Measurements from ENCODE around the gene MMUT.
"Not testable (repeated sequence)": the region's sequence is repeated elsewhere in the genome, so short reads cannot be mapped to it uniquely, and the experiment has no call there.

Gene MMUT

GRCh38 chr6:49430187-49430586 is 32.9 kb downstream of the MMUT start:
- H3K4me3 ChIP-seq (ENCODE audit: low read depth, low read length): no peak overlapping the region

GRCh38 chr6:49423817-49424216 is 39.2 kb downstream of the MMUT start:
- H3K4me3 ChIP-seq (ENCODE audit: low read depth, low read length): no peak overlapping the region

- no peak overlapping the region for H3K4me3 ChIP-seq (ENCODE audit: low read depth, low read length)
These were observed 46.9 kb downstream of the MMUT start for GRCh38 chr6:49416195-49416594.

DNA sequence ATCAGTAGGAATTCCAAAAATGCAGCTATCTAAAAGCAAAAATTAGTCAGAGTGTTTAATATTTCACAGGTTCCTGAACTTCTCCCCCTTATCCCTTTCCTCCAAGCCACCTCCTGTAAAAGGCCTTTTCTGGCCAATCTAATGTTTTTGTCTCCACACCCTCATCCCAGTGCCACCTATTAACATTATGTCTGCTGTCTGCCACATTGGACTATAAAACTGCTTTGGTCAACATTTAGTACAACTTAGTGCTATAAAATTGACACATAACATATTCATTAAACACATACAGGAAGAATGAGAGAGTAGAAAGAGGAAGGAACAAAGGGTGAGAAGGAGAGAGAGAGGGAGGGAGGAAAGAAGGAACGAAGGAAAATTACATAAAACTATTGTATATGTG is 47.7 kb downstream of the MMUT start:
- H3K4me3 ChIP-seq (ENCODE audit: low read depth, low read length): no peak overlapping the region

GRCh38 chr6:49410564-49410963 is 52.5 kb downstream of the MMUT start:
- no peak overlapping the region for H3K4me3 ChIP-seq (ENCODE audit: low read depth, low read length)

DNA sequence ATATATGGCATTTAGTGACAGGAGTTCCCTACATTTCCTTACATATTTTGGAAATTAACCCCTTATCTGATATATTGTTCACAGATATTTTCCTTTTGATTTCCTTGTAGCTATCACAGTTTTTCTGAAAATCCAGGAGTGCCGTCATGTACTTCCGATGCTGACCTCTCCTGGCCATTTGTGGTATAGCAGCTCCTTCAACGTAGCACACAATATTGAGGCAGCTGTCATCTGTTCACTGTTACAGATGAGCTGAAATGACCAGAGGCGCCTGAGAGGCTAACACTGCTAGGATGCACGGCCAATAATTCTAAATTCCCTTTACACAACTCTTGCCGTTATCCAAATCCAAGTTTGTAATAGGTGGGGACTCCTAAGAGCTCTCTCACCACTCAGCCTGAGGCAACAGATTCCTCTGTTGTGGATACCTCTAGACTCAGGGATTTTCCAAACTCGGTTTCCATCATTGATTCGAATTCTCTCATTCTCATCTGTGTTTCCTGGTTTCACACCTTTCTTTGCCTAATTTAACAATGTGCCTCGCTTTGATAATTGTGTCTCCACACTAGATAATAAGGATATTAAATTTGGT is 53.0 kb downstream of the MMUT start:
- H3K4me3 ChIP-seq (ENCODE audit: low read depth, low read length): no peak overlapping the region

GRCh38 chr6:49406250-49406970 is 56.6 kb downstream of the MMUT start:
- H3K4me3 ChIP-seq (ENCODE audit: low read depth, low read length): no peak overlapping the region

DNA sequence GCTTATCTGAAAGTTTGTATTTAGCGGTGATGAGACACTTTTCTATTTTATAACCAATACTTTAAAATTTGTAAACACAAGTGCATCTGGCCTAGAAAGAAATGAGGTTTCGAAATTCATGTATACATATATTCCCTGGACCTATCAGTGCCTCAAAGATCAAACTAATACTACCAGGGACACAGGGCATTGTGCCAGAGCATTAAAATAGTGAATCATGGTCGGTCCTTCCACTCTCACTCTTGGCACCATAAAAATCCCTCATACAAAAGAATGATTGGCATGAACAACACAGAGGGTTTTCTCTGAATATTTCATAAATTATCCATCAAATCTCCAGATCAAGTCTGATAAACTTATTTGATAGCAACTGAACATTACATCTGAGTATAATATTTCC is 62.0 kb downstream of the MMUT start:
- no peak overlapping the region for H3K4me3 ChIP-seq (ENCODE audit: low read depth, low read length)

GRCh38 chr6:49386667-49387508 is 76.2 kb downstream of the MMUT start:
- H3K4me3 ChIP-seq (ENCODE audit: low read depth, low read length): not testable (repeated sequence)

- H3K4me3 ChIP-seq (ENCODE audit: low read depth, low read length): no peak overlapping the region
These were observed 78.1 kb downstream of the MMUT start for GRCh38 chr6:49384904-49385303.
